Thymus (tissue), 11 donors: ENCODE measurements around the gene SOX6. TPM values are rescaled to one million over a fixed set of nuclear protein-coding genes. Genes with fewer than 3 reads are reported as not detected.

Source experiments
- DNase-seq, 9 donors: peaks; one replicate each; pipeline ENCODE4 v3.0.0-alpha.2; 2013; ENCODE audit warnings: low spot score in 9 of 9, low read depth in 6 of 9, missing footprints in 1 of 9
- H3K27ac ChIP-seq, 2 donors: one replicate each; pipeline ENCODE4 v1.5.1; 2013; ENCODE audit warnings: control low read depth in 1 of 2, low read depth in 1 of 2, low read length in 1 of 2, mild to moderate bottlenecking in 1 of 2, moderate library complexity in 1 of 2
- H3K27me3 ChIP-seq, 2 donors: one replicate each; pipeline ENCODE4 v1.5.1; 2013; ENCODE audit warnings: low read length in 1 of 2; ENCODE audit not compliant: control insufficient read depth in 2 of 2, insufficient read depth in 1 of 2
- H3K36me3 ChIP-seq, 2 donors: one replicate each; pipeline ENCODE4 v1.5.1; 2013; ENCODE audit warnings: low read length in 1 of 2, mild to moderate bottlenecking in 1 of 2, moderate library complexity in 1 of 2; ENCODE audit not compliant: control insufficient read depth in 2 of 2, insufficient read depth in 2 of 2
- H3K4me1 ChIP-seq, 2 donors: one replicate each; pipeline ENCODE4 v1.5.1; 2013; ENCODE audit warnings: low read length in 2 of 2; ENCODE audit not compliant: control insufficient read depth in 2 of 2, insufficient read depth in 2 of 2
- H3K4me3 ChIP-seq, 2 donors: one replicate each; pipeline ENCODE4 v1.5.1; 2013; ENCODE audit warnings: low read length in 2 of 2, control low read depth in 1 of 2, mild to moderate bottlenecking in 1 of 2
- H3K9me3 ChIP-seq, 2 donors: one replicate each; pipeline ENCODE4 v1.5.1; 2013; ENCODE audit warnings: low read length in 1 of 2, mild to moderate bottlenecking in 1 of 2; ENCODE audit not compliant: control insufficient read depth in 2 of 2, insufficient read depth in 1 of 2
- WGBS: extraction: QIAGEN DNeasy Blood & Tissue Kit; methylation state at CpG from one replicate; pipeline ENCODE4 v1.1.7; 2013; 5-methylcytosine and 5-hydroxymethylcytosine counted together
- polyA plus RNA-seq: library from polyadenylated mRNA; stranded (reverse); fragments of 200-250 nt; gene quantifications from one replicate; pipeline ENCODE4 v1.2.3, GENCODE V29; 2013
- total RNA-seq: library from RNA; stranded (reverse); fragments of 120-200 nt; gene quantifications from one replicate; pipeline ENCODE4 v1.2.4, GENCODE V29; 2013
- donor health status: healthy.

The SOX6 gene
- total and polyA plus RNA-seq, 2 donors: 1.2 to 3.0 TPM

DNA sequence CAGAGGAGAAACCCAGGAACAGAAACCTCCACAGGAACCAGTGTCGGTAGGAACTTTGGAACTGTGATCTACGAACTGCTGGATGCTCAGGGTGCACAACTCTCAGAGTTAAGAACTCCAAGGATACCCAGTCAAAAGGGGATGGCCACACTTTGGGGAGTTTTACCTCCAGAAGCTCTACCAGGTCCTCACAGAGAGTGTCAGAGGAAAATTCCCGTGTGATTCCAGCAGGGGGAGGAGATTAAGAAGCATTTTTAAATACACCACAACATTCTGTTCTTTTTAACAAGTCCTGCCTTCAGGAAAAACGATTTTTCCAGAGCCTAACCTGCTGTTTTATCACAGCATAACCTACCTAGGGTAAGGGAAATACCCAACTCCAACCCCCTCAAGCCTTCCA is 104.0 kb downstream of the SOX6 start:
- H3K9me3 ChIP-seq: peaks cover 0 to 7% of the 10 kb centered on the region in 2 donors
- H3K36me3 ChIP-seq: no peaks in the 10 kb centered on the region
- 82% methylated on average over 4 of the region's 4 CpGs for WGBS
- no peak overlapping the region for H3K27ac ChIP-seq
- H3K27me3 ChIP-seq: no peaks in the 10 kb centered on the region
- no peaks in the 10 kb centered on the region for H3K4me1 ChIP-seq
- no peak for DNase-seq
- H3K4me3 ChIP-seq: no peak overlapping the region

DNA sequence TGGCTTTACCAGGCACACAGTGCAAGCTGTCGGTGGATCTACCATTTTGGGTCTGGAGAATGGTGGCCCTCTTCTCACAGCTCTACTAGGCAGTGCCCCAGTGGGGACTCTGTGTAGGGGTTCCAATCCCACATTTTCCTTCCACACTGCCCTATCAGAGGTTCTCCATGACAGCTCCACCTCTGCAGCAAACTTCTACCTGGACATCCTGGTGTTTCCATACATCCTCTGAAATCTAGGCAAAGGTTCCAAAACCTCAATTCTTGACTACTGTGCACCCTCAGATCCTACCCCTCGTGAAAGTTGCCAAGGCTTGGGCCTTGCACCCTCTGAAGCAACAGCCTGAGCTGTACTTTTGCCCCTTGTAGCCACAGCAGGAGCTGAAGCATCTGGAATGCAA is 108.1 kb downstream of the SOX6 start:
- no peaks in the 10 kb centered on the region for H3K36me3 ChIP-seq
- 81% methylated on average over 2 of the region's 2 CpGs for WGBS

DNA sequence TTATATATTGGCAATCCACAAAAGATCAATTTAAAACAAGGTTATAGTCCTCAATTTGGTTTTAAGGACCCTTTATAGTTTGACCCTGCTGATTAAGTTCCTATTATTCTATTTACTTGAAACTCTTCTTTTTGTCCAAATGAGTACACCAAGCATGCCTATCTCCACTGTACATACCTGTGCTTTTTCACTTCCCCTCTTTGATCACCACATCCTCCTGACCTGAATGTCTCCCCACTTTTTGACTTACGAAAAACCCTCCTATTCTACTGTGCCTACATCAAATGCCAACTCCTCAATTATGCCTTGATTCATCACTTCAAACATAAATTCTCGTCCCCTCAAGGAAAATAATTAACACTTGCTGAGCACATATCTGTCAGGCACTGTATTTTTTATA is 113.5 kb downstream of the SOX6 start:
- Histone ChIP-seq H3K27ac (no peak overlapping the region), H3K4me3 (no peak overlapping the region), H3K27me3 (no peaks in the 10 kb centered on the region), H3K4me1 (no peaks in the 10 kb centered on the region), H3K9me3 (no peaks in the 10 kb centered on the region), H3K36me3 (no peaks in the 10 kb centered on the region)
- DNase-seq: no peak
- WGBS: 86% methylated on average over 2 of the region's 2 CpGs

More for the DNA sequence above, 108.1 kb downstream of the SOX6 start:
- no peak overlapping the region for H3K27ac ChIP-seq
- H3K27me3 ChIP-seq: no peaks in the 10 kb centered on the region
- H3K4me3 ChIP-seq: no peak overlapping the region
- DNase-seq: no peak
- no peaks in the 10 kb centered on the region for H3K4me1 ChIP-seq
- peaks cover 0 to 7% of the 10 kb centered on the region in 2 donors for H3K9me3 ChIP-seq

DNA sequence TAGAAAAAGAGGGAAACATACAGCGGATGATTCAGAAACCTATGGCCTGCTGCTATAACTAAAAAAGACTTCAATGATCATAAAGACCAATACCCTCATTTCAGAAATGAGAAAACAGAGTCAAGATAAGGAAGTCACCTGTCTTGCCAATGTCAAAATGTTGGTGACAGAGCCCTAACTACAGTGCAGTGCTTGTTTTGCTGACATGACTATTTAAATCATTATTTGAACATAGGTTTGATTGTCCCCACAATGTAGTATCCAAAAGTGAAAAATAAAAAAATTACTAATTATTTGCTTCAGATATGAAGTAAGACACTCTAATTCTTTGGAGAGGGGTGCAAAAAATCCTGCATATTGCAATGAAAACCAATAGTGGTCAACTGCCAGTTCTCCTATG is 115.7 kb downstream of the SOX6 start:
- H3K36me3 ChIP-seq: no peaks in the 10 kb centered on the region
- H3K27me3 ChIP-seq: no peaks in the 10 kb centered on the region
- no peaks in the 10 kb centered on the region for H3K9me3 ChIP-seq
- no peak overlapping the region for H3K27ac ChIP-seq
- WGBS: 97% methylated on average over 1 of the region's 1 CpG
- no peak overlapping the region for H3K4me3 ChIP-seq
- H3K4me1 ChIP-seq: no peaks in the 10 kb centered on the region
- no peak for DNase-seq

DNA sequence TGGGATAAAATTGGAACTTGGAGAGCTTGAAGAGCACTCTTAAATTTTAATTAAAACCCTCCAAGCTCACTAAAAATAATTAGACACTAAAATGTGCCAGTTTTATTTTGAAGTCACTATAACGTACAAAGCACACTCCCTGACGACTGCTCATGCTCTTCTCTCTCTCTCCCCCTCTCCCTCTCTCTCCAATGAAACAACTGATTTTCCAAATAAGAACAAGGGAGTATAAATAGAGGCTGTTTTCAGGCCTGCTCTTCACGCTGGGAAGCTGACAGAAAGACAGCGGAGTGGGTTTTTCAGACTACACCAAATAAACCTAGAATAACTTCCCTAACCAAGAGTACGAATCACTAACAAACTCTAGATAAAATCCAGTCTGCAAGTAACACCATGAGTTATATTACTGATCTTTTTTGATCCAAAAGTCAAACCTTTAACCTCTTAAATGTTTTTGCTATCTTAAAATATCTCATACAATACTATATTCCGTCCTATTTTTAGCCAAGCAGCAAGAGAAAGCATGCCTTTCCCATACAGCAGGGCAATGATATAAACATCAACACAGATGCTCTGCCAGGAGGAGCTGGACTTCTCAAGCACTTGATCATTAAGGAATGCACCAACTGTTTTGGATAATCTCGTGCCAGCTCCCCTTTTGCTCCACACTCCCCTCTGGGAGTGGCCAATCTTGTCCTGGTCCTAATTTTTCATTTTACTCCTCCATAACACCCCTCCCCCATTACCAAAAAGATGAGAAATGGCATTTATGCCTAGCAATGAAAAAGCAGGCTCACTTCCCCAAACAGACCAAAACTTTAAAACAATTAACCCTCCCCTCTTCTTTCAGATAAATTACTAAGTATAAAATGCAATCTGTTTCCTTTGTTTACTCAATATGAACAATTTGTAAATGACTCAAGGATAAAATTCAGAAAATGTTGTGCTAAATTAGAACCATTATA is 116.9 kb downstream of the SOX6 start:
- H3K9me3 ChIP-seq: no peaks in the 10 kb centered on the region
- H3K27ac ChIP-seq: no peak overlapping the region
- H3K4me1 ChIP-seq: no peaks in the 10 kb centered on the region
- no peak overlapping the region for H3K4me3 ChIP-seq
- no peaks in the 10 kb centered on the region for H3K36me3 ChIP-seq
- DNase-seq: no peak
- WGBS: 89% methylated on average over 7 of the region's 7 CpGs
- H3K27me3 ChIP-seq: no peaks in the 10 kb centered on the region

DNA sequence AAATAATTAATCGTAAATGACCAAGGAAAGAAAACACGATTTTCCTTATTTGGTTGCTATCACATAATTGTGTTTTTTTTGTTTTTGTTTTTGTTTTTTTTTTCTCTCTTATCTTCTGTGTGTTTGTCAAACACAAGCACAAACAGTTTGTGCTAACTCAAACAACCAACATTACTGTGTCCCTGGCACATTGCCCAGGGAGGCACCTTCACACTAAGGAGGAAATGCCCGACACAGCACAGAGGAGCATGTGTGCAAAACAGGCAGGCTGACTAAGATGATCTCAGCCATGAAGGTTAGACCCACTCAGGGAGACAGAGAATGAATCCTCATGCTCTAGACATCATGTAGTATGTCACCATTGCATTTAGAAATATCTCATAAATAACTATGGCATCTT is 130.1 kb downstream of the SOX6 start:
- no peaks in the 10 kb centered on the region for H3K36me3 ChIP-seq
- 70% methylated on average over 3 of the region's 3 CpGs for WGBS
- no peak for DNase-seq

DNA sequence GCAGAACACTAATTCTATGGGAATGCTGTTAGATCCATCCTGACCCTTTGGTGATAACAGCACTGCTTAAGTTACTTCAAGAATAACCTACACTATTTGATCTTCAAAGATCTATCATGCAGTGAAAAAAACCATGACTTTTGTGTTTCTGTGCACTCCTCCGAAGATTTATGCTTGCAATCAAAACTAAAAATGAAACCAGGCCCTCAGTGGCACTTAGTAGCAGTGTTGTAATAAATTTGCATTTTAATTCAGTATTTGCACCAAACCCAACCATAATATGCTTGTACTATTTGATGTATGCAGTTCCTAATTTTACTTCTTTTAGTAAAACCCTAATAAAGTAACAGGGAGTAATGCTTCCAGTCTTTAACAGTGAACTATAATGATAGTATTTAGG is 130.7 kb downstream of the SOX6 start:
- H3K4me1 ChIP-seq: no peaks in the 10 kb centered on the region
- H3K27ac ChIP-seq: no peak overlapping the region
- H3K27me3 ChIP-seq: no peaks in the 10 kb centered on the region
- H3K9me3 ChIP-seq: no peaks in the 10 kb centered on the region
- DNase-seq: no peak
- no peaks in the 10 kb centered on the region for H3K36me3 ChIP-seq
- WGBS: 66% methylated on average over 1 of the region's 1 CpG
- no peak overlapping the region for H3K4me3 ChIP-seq

More for the DNA sequence above, 130.1 kb downstream of the SOX6 start:
- no peak overlapping the region for H3K27ac ChIP-seq
- H3K4me3 ChIP-seq: no peak overlapping the region
- H3K4me1 ChIP-seq: no peaks in the 10 kb centered on the region
- no peaks in the 10 kb centered on the region for H3K9me3 ChIP-seq
- H3K27me3 ChIP-seq: no peaks in the 10 kb centered on the region

DNA sequence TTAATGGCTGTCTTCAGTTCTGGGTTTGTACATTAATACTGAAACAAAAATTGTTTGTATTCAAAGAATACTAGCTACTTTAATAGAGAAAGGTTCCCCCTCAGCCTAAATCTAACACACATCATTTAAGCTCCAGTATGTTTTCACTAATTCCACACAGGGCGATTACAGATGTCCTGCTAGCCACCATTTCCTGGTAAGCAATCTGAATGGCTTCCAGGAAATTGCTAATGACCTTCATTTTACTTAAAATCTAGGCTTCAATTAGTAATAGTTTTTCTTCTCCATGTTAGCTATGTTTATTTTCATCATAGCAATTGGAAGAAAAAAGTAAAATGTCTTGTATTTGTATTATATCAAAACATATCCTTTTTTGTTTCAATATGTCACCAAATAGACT is 132.8 kb downstream of the SOX6 start:
- no peaks in the 10 kb centered on the region for H3K4me1 ChIP-seq
- 90% methylated on average over 1 of the region's 1 CpG for WGBS
- no peaks in the 10 kb centered on the region for H3K36me3 ChIP-seq
- no peak overlapping the region for H3K27ac ChIP-seq
- H3K4me3 ChIP-seq: no peak overlapping the region
- H3K9me3 ChIP-seq: no peaks in the 10 kb centered on the region
- H3K27me3 ChIP-seq: no peaks in the 10 kb centered on the region
- DNase-seq: no peak

DNA sequence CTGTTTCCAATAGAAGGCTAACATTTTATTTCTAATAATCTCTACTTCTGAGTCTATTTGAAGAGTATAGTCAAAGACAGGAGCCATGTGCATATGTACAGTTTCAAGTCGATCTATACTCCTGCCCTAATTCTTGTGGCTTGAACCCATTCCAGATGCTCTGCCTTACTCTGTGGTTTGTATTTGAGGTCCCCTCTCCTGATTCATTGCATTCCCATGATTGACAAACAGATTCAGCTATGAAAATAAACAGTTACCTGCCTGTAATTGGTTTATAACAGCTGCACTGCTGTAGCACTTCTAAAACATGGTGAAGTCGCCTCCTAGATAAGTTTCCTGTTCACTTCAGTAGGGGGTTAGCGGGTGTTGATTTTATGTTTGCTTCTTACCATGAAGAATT is 138.7 kb downstream of the SOX6 start:
- no peak for DNase-seq
- 95% methylated on average over 3 of the region's 3 CpGs for WGBS
- Histone ChIP-seq H3K27me3 (no peaks in the 10 kb centered on the region), H3K4me1 (no peaks in the 10 kb centered on the region), H3K27ac (no peak overlapping the region), H3K36me3 (no peaks in the 10 kb centered on the region), H3K4me3 (no peak overlapping the region), H3K9me3 (no peaks in the 10 kb centered on the region)
